Measurements from ENCODE around the gene SOX12.

GRCh38 chr20:370151-370600 is 44.8 kb downstream of the SOX12 start:
- TF ChIP-seq CTCF (IDR thresholded peaks at IDR 0.05; ENCODE audit: insufficient read depth, low read length, poor library complexity, severe bottlenecking) (no peak), EZH2phosphoT487 (conservative IDR thresholded peaks at IDR 0.05; ENCODE audit: low read length) (no peak)
